H1 (cell line): ENCODE measurements around the gene RBM20. TPM values are rescaled to one million over a fixed set of nuclear protein-coding genes. Genes with fewer than 3 reads are reported as not detected.

Source experiments
- POLR2A ChIP-seq, 2 experiments: IDR thresholded peaks; 1 replicate in 1 of 2; 2 replicates in 1 of 2; pipeline ENCODE4 v1.6.1; 2011; ENCODE audit warnings: low read depth in 2 of 2, low read length in 2 of 2, mild to moderate bottlenecking in 2 of 2; ENCODE audit errors: control extremely low read depth in 1 of 2
- TCF12 ChIP-seq: IDR thresholded peaks from 2 replicates; pipeline ENCODE4 v1.6.1; 2011; ENCODE audit warnings: low read depth, mild to moderate bottlenecking, low read length
- YY1 ChIP-seq: IDR thresholded peaks from 2 replicates; pipeline ENCODE4 v1.6.1; 2011; ENCODE audit warnings: low read depth, mild to moderate bottlenecking, low read length
- polyA plus RNA-seq, 7 experiments: library from polyadenylated mRNA; depleted of rRNA in 3 of 7; stranded (reverse) in 5 of 7; unstranded in 2 of 7; fragments of >200 nt in 5 of 7; fragments of 200-250 nt in 2 of 7; gene quantifications; 1 replicate in 5 of 7; 2 replicates in 1 of 7; 4 replicates in 1 of 7; pipeline versions ENCODE4 v1.2.1 to v1.2.3, GENCODE V29; 2011 to 2013; ENCODE audit warnings: missing spikeins in 2 of 7, mixed read lengths in 2 of 7
- total RNA-seq: library from RNA; stranded (reverse); fragmentation: NEBNext Ultra II Directional; extraction: Animal tissue kit (Norgen Biotek cat#: 25700); gene quantifications from 2 replicates; pipeline ENCODE4 v1.2.1, GENCODE V29; 2021
- TF ChIP-seq, protein P1 (sequence below): fragments of 300-600 bp; sonication (generic); IDR thresholded peaks from 2 replicates; pipeline ENCODE4 v1.7.1; 2012; ENCODE audit warnings: low read length, moderate library complexity, mild to moderate bottlenecking, inconsistent platforms; ENCODE audit not compliant: insufficient replicate concordance

Gene RBM20
- total and polyA plus RNA-seq, 2 of the 8 experiments (the other 6 are each of a cell fraction or from before 2014, with no cell fraction given): 0.05 to 0.63 TPM

DNA sequence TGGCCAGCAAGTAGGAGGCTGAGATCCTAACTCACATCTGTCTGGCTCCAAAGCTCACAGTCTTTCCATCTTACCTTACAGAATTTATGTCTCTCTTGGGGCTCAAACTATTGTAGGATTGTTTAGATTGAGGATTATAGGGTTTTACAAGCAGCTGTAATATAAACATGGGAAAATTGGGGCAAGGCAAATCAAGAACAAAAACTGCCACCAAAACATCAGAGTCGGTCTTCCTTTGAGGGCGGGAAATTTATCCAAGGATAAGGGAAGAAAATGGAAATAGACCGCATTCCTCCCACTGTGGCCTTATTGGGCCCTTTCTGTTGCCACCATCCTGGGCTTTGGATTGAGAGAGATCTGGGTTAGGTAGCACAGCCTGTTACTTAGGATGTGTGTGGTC lies 22.5 kb downstream of the RBM20 start (continued):
- TF ChIP-seq, protein P1, sequence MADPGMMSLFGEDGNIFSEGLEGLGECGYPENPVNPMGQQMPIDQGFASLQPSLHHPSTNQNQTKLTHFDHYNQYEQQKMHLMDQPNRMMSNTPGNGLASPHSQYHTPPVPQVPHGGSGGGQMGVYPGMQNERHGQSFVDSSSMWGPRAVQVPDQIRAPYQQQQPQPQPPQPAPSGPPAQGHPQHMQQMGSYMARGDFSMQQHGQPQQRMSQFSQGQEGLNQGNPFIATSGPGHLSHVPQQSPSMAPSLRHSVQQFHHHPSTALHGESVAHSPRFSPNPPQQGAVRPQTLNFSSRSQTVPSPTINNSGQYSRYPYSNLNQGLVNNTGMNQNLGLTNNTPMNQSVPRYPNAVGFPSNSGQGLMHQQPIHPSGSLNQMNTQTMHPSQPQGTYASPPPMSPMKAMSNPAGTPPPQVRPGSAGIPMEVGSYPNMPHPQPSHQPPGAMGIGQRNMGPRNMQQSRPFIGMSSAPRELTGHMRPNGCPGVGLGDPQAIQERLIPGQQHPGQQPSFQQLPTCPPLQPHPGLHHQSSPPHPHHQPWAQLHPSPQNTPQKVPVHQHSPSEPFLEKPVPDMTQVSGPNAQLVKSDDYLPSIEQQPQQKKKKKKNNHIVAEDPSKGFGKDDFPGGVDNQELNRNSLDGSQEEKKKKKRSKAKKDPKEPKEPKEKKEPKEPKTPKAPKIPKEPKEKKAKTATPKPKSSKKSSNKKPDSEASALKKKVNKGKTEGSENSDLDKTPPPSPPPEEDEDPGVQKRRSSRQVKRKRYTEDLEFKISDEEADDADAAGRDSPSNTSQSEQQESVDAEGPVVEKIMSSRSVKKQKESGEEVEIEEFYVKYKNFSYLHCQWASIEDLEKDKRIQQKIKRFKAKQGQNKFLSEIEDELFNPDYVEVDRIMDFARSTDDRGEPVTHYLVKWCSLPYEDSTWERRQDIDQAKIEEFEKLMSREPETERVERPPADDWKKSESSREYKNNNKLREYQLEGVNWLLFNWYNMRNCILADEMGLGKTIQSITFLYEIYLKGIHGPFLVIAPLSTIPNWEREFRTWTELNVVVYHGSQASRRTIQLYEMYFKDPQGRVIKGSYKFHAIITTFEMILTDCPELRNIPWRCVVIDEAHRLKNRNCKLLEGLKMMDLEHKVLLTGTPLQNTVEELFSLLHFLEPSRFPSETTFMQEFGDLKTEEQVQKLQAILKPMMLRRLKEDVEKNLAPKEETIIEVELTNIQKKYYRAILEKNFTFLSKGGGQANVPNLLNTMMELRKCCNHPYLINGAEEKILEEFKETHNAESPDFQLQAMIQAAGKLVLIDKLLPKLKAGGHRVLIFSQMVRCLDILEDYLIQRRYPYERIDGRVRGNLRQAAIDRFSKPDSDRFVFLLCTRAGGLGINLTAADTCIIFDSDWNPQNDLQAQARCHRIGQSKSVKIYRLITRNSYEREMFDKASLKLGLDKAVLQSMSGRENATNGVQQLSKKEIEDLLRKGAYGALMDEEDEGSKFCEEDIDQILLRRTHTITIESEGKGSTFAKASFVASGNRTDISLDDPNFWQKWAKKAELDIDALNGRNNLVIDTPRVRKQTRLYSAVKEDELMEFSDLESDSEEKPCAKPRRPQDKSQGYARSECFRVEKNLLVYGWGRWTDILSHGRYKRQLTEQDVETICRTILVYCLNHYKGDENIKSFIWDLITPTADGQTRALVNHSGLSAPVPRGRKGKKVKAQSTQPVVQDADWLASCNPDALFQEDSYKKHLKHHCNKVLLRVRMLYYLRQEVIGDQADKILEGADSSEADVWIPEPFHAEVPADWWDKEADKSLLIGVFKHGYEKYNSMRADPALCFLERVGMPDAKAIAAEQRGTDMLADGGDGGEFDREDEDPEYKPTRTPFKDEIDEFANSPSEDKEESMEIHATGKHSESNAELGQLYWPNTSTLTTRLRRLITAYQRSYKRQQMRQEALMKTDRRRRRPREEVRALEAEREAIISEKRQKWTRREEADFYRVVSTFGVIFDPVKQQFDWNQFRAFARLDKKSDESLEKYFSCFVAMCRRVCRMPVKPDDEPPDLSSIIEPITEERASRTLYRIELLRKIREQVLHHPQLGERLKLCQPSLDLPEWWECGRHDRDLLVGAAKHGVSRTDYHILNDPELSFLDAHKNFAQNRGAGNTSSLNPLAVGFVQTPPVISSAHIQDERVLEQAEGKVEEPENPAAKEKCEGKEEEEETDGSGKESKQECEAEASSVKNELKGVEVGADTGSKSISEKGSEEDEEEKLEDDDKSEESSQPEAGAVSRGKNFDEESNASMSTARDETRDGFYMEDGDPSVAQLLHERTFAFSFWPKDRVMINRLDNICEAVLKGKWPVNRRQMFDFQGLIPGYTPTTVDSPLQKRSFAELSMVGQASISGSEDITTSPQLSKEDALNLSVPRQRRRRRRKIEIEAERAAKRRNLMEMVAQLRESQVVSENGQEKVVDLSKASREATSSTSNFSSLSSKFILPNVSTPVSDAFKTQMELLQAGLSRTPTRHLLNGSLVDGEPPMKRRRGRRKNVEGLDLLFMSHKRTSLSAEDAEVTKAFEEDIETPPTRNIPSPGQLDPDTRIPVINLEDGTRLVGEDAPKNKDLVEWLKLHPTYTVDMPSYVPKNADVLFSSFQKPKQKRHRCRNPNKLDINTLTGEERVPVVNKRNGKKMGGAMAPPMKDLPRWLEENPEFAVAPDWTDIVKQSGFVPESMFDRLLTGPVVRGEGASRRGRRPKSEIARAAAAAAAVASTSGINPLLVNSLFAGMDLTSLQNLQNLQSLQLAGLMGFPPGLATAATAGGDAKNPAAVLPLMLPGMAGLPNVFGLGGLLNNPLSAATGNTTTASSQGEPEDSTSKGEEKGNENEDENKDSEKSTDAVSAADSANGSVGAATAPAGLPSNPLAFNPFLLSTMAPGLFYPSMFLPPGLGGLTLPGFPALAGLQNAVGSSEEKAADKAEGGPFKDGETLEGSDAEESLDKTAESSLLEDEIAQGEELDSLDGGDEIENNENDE: no peak
- TF ChIP-seq YY1 (no peak), TCF12 (no peak), POLR2A (IDR thresholded peaks at IDR 0.05; ENCODE audit: control extremely low read depth in 1 of 2, low read depth in 2 of 2, low read length in 2 of 2) (no peak)
